Upper lobe of left lung (tissue), 6 donors: Measurements from ENCODE around the gene IFT57. TPM values are rescaled to one million over a fixed set of nuclear protein-coding genes. Genes with fewer than 3 reads are reported as not detected.

Experiments
- ATAC-seq, 2 donors: fragments of 200-7000 bp; cut with Tn5 transposase; one replicate each; pipeline ENCODE4 v1.9.1; 2022; ENCODE audit warnings: mild to moderate bottlenecking in 2 of 2, moderate library complexity in 2 of 2; ENCODE audit not compliant: low FRiP score in 2 of 2
- DNase-seq, 2 donors: peaks; one replicate each; pipeline ENCODE4 v3.0.0-alpha.2; 2019 to 2020
- H3K27ac ChIP-seq, 4 donors: fragments of 200-600 bp; sonication (generic); one replicate each; pipeline ENCODE4 v1.5.1; 2016 to 2019
- H3K27me3 ChIP-seq, 4 donors: fragments of 200-600 bp; sonication (generic); one replicate each; pipeline ENCODE4 v1.5.1; 2017 to 2019
- H3K36me3 ChIP-seq, 4 donors: fragments of 200-600 bp; sonication (generic); one replicate each; pipeline ENCODE4 v1.5.1; 2016 to 2019
- H3K4me1 ChIP-seq, 4 donors: fragments of 200-600 bp; sonication (generic); one replicate each; pipeline ENCODE4 v1.5.1; 2018 to 2019
- H3K4me3 ChIP-seq, 4 donors: fragments of 200-600 bp; sonication (generic); one replicate each; pipeline ENCODE4 v1.5.1; 2017 to 2019; ENCODE audit warnings: mild to moderate bottlenecking in 2 of 4, moderate library complexity in 1 of 4
- H3K9me3 ChIP-seq, 4 donors: fragments of 200-600 bp; sonication (generic); one replicate each; pipeline ENCODE4 v1.5.1; 2018 to 2019
- EP300 ChIP-seq, 4 donors: sonication (generic); formaldehyde crosslinking; IDR thresholded peaks; one replicate each; pipeline ENCODE4 v1.5.1; 2017; ENCODE audit warnings: antibody characterized with exemption in 4 of 4, control low read depth in 2 of 4
- POLR2A ChIP-seq, 4 donors: fragments of 450-650 bp; IDR thresholded peaks; one replicate each; pipeline ENCODE4 v1.5.1; 2016 to 2017; ENCODE audit warnings: antibody characterized with exemption in 4 of 4, mild to moderate bottlenecking in 2 of 4
- POLR2AphosphoS5 ChIP-seq, 2 donors: sonication (generic); formaldehyde crosslinking; IDR thresholded peaks; one replicate each; pipeline ENCODE4 v1.5.1; 2017; ENCODE audit warnings: antibody characterized with exemption in 2 of 2
- WGBS, 2 donors: methylation state at CpG; one replicate each; pipeline ENCODE4 v1.1.5; 2017 to 2018; 5-methylcytosine and 5-hydroxymethylcytosine counted together
- total RNA-seq, 6 donors: library from RNA; depleted of rRNA in 4 of 6; stranded (reverse); fragments of >200 nt in 4 of 6; gene quantifications; one replicate each; pipeline versions ENCODE4 v1.1.0 to v1.2.1, GENCODE V29; 2016 to 2021
- TF ChIP-seq, protein P1 (sequence below), 6 experiments: fragments of 450-650 bp in 4 of 6; fragments of 200-600 bp in 2 of 6; sonication (generic) in 2 of 6; IDR thresholded peaks; one replicate each; pipeline ENCODE4 v1.5.1; 2016 to 2019; ENCODE audit warnings: antibody characterized with exemption in 6 of 6
- donor health status: DM: no; HTN: no; CAD: no; lungs with moderate emphysema.
- donor health status: DM: no; HTN: yes; CAD: no; lungs with severe emphysema.

The IFT57 gene
- total RNA-seq, 6 donors from 2014 or later: 118 to 467 (median 232) TPM

DNA sequence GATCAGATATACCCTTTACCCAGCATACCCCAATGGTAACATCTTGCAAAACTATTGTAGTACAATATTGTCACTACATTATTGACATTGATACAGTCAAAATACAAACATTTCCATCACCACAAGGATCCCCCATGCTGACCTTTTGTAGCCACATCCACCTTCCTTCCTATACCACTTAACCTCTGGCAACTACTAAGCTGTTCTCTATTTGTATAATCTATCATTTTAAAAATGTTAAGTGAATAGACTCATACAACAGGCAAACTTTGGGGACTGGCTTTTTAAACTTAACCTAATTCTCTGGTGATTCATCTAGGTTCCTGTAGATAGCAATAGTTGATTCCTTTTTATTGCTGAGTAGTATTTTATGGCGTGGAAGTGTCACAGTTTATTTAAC is 29.6 kb upstream of the IFT57 start:
- H3K9me3 ChIP-seq: no peaks in the 10 kb centered on the region
- H3K4me1 ChIP-seq: no peaks in the 10 kb centered on the region
- H3K27me3 ChIP-seq: no peaks in the 10 kb centered on the region
- H3K4me3 ChIP-seq: no peak overlapping the region
- H3K36me3 ChIP-seq: no peaks in the 10 kb centered on the region
- ATAC-seq (no peak), DNase-seq (no peak)
- TF ChIP-seq, protein P1, sequence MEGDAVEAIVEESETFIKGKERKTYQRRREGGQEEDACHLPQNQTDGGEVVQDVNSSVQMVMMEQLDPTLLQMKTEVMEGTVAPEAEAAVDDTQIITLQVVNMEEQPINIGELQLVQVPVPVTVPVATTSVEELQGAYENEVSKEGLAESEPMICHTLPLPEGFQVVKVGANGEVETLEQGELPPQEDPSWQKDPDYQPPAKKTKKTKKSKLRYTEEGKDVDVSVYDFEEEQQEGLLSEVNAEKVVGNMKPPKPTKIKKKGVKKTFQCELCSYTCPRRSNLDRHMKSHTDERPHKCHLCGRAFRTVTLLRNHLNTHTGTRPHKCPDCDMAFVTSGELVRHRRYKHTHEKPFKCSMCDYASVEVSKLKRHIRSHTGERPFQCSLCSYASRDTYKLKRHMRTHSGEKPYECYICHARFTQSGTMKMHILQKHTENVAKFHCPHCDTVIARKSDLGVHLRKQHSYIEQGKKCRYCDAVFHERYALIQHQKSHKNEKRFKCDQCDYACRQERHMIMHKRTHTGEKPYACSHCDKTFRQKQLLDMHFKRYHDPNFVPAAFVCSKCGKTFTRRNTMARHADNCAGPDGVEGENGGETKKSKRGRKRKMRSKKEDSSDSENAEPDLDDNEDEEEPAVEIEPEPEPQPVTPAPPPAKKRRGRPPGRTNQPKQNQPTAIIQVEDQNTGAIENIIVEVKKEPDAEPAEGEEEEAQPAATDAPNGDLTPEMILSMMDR (IDR thresholded peaks at IDR 0.05): no peak
- TF ChIP-seq POLR2A (IDR thresholded peaks at IDR 0.05) (no peak), POLR2AphosphoS5 (IDR thresholded peaks at IDR 0.05) (no peak), EP300 (IDR thresholded peaks at IDR 0.05) (no peak)
- no peak overlapping the region for H3K27ac ChIP-seq
- WGBS, 2 donors: 94 to 96% methylated on average over 1 of the region's 1 CpG

DNA sequence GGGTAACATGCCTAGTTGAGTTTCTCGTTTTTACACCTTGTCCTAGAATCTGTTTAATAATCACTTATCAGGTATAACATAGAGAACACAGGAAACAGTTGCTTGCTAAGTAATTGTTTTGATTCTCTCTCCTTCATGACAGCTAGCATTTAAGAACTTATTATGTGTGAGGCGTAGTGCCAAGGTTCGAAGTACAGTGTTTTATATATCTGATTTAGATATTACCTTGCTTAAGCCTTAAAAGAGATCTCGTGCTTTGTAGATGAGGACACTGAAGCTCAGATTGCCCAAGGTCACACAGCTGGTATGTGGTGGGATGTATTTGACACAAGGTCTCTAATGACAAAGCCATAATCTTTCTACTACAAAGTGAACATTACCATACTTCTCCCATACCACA is 29.0 kb upstream of the IFT57 start:
- TF ChIP-seq EP300 (IDR thresholded peaks at IDR 0.05) (no peak), POLR2A (IDR thresholded peaks at IDR 0.05) (no peak), POLR2AphosphoS5 (IDR thresholded peaks at IDR 0.05) (no peak)
- TF ChIP-seq, protein P1 (IDR thresholded peaks at IDR 0.05): no peak
- Histone ChIP-seq H3K36me3 (no peaks in the 10 kb centered on the region), H3K9me3 (no peaks in the 10 kb centered on the region), H3K4me3 (no peak overlapping the region), H3K4me1 (no peaks in the 10 kb centered on the region), H3K27me3 (no peaks in the 10 kb centered on the region), H3K27ac (no peak overlapping the region)
- DNase-seq (no peak), ATAC-seq (no peak)
- 82 to 91% methylated on average over 4 of the region's 4 CpGs for WGBS, 2 donors

DNA sequence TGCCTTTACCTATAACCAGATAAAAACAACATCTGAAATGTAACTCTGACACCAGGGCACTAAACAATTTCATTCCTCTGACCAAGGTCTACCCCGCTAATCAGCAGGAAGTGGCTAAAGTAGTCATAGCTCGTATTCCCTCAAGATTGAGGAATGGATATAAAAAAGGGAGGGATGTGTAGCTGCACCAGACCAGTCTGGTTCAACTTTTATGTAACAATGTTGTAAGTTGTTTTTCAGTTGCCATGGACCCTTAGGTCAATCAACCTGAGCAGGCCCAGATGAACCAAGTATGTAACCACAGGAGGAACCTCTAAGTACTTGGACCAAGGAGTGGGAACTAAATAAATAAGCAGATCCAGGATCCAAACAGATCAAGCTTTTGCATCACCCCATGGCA is 28.4 kb upstream of the IFT57 start:
- no peak overlapping the region for H3K4me3 ChIP-seq
- H3K27me3 ChIP-seq: no peaks in the 10 kb centered on the region
- H3K9me3 ChIP-seq: no peaks in the 10 kb centered on the region
- ATAC-seq (no peak), DNase-seq (no peak)
- no peaks in the 10 kb centered on the region for H3K36me3 ChIP-seq
- no peak for TF ChIP-seq POLR2A (IDR thresholded peaks at IDR 0.05)
- TF ChIP-seq EP300 (IDR thresholded peaks at IDR 0.05): no peak
- TF ChIP-seq, protein P1 (IDR thresholded peaks at IDR 0.05): no peak
- TF ChIP-seq POLR2AphosphoS5 (IDR thresholded peaks at IDR 0.05): no peak
- H3K4me1 ChIP-seq: no peaks in the 10 kb centered on the region
- WGBS, 2 donors: 93 to 94% methylated on average over 2 of the region's 2 CpGs
- H3K27ac ChIP-seq: no peak overlapping the region

DNA sequence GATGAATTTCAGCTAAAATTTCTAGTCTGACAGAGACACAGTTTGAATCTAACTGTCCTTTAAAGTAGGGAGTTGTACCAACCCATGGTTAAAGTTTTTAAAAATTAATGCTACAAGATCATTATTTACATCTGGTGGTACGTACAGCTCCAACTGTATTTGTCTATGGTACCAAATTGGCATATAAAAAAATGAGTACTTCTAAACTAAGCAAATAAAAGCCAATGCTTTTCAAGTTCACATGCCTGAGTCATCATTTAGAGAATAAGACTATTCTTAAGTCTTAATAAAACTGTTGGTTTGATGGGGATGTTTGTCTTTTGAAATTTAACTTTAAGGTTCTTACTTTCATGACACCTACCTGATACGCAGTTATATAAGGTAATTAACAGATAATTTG is 21.0 kb upstream of the IFT57 start:
- TF ChIP-seq, protein P1 (IDR thresholded peaks at IDR 0.05): no peak
- no peak for TF ChIP-seq POLR2A (IDR thresholded peaks at IDR 0.05)
- TF ChIP-seq POLR2AphosphoS5 (IDR thresholded peaks at IDR 0.05): no peak
- TF ChIP-seq EP300 (IDR thresholded peaks at IDR 0.05): no peak
- no peaks in the 10 kb centered on the region for H3K9me3 ChIP-seq
- WGBS, 2 donors: 93 to 95% methylated on average over 2 of the region's 2 CpGs

DNA sequence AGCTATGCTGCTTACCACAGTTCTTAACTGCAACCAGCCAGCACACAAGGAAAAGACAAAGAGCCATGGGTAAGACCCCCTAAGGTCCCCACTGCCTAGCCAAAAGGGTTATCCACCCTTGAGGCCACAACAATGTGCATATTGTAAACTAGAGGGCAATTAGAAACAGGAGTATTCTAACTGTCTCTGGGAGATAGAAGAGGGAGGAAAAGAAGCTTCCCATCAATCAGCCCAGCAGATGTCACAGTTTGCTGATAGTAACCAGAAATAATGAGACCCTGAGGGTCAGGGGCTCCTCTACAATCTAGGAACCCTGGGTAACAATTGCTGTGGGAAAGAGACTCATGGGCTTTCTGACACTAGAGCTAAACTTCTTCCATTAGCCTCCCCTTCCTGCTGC is 20.6 kb upstream of the IFT57 start:
- no peak for DNase-seq
- Histone ChIP-seq H3K4me1 (no peaks in the 10 kb centered on the region), H3K9me3 (no peaks in the 10 kb centered on the region), H3K27me3 (no peaks in the 10 kb centered on the region), H3K36me3 (no peaks in the 10 kb centered on the region), H3K27ac (no peak overlapping the region), H3K4me3 (no peak overlapping the region)
- TF ChIP-seq POLR2AphosphoS5 (IDR thresholded peaks at IDR 0.05): no peak
- no peak for TF ChIP-seq EP300 (IDR thresholded peaks at IDR 0.05)
- TF ChIP-seq POLR2A (IDR thresholded peaks at IDR 0.05): no peak
- TF ChIP-seq, protein P1 (IDR thresholded peaks at IDR 0.05): no peak
- no peak for ATAC-seq

More for the DNA sequence above, 21.0 kb upstream of the IFT57 start:
- no peaks in the 10 kb centered on the region for H3K27me3 ChIP-seq
- no peak overlapping the region for H3K27ac ChIP-seq
- H3K4me1 ChIP-seq: no peaks in the 10 kb centered on the region
- no peak for ATAC-seq
- no peak overlapping the region for H3K4me3 ChIP-seq
- H3K36me3 ChIP-seq: no peaks in the 10 kb centered on the region
- DNase-seq: no peak
